Stimulated activated CD4-positive, alpha-beta T cell treated with anti-CD3 and anti-CD28 coated beads, Interleukin-12 subunit alpha, Interleukin-12 subunit beta, amount 100 ng/mL, for 4 hours (primary cell): ENCODE data around the gene LYRM7.
"Not testable (repeated sequence)": the region's sequence is repeated elsewhere in the genome, so short reads cannot be mapped to it uniquely, and the experiment has no call there.

ENCODE experiments used
- DNase-seq: peaks from one replicate; pipeline ENCODE4 v3.0.0-alpha.2; 2020

The LYRM7 gene

DNA sequence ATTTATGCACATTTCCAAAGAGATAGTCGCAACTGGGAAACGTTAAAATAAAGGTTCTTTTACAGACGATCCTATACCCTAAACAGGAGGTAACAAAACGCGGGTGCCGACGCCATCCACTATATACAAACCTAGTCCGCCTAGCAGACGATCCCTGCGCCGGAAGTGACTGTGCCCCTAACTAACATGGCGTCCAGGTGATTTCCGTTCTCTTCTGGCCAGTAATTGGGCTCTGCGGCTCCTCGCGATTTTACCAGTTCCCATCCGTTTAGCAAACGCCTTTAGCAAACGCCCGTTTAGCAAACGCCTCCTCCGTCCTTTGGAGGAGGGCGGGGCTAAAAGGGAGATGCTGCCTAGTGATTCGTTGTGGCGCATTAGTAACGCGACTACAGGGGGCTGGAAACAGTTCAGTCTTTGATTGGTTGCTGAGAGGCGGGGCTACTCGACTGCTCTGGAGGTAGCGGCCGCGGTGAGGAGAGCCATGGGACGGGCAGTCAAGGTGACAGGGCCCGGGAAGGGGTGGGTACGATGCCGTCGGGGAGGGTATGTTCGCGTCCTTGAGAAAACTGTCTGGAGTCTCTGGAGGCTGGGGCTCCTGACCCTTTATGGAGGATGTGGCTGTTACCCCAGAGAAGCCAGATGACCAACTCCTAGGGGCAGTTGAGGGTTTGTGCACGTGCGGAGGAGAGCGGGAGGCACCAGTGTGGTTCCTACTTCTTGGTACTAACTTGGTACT lies at the start of gene LYRM7:
Gene LYRM7 (plus strand): TSS at position 405 of the 736 bp plus-strand sequence. CDS start 77 bp downstream, at position 482.
- DNase-seq, result peak; percentile 83

DNA sequence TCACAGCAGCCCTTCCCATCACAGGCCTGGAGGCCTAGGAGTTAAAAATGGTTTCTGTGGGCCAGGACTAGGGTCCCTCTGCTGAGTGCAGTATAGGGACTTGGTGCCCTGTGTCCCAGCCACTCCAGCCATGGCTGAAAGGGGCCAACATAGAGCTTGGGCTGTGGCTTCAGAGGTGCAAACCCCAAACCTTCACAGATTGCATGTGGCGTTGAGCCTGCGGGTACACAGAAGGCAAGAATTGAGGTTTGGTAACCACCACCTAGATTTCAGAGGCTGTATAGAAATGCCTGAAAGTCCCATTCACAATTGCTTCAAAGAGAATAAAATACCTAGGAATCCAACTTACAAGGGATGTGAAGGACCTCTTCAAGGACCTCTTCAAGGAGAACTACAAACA lies 43.5 kb upstream of the LYRM7 start:
- DNase-seq, result not testable (repeated sequence)

- DNase-seq, result no peak
Observed at GRCh38 chr5:131129306-131129705, 41.4 kb upstream of the LYRM7 start.

DNA sequence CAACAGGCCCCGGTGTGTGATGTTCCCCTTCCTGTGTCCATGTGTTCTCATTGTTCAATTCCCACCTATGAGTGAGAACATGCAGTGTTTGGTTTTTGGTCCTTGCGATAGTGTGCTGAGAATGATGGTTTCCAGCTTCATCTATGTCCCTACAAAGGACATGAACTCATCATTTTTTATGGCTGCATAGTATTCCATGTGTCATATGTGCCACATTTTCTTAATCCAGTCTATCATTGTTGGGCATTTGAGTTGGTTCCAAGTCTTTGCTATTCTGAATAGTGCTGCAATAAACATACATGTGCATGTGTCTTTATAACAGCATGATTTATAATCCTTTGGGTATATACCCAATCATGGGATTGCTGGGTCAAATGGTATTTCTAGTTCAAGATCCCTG lies 37.7 kb upstream of the LYRM7 start:
- DNase-seq, result not testable (repeated sequence)

GRCh38 chr5:131138406-131138805 lies 32.3 kb upstream of the LYRM7 start:
- not testable (repeated sequence) for DNase-seq

GRCh38 chr5:131139321-131139720 lies 31.4 kb upstream of the LYRM7 start:
- no peak for DNase-seq

- no peak for DNase-seq
Observed at GRCh38 chr5:131142970-131143617, 27.6 kb upstream of the LYRM7 start.

DNA sequence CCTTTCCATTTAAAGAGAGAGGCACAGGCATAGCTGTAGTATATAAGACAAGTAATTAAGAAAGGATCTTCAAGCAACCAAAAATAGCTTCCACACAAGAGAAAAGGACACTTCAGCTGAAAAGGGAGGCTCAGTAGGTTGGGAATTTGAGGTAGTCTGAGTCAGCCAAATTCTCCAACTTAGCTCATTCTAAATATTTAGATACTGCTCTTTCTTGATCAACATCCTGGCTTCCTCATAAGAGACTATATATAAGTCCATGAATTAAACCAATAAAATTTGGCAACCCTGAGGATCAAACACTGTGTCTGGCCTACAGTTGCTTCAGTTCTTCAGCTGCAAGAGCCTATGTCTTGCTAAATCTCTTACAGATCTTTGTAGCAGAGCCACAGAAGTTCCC lies 23.5 kb upstream of the LYRM7 start:
- no peak for DNase-seq

DNA sequence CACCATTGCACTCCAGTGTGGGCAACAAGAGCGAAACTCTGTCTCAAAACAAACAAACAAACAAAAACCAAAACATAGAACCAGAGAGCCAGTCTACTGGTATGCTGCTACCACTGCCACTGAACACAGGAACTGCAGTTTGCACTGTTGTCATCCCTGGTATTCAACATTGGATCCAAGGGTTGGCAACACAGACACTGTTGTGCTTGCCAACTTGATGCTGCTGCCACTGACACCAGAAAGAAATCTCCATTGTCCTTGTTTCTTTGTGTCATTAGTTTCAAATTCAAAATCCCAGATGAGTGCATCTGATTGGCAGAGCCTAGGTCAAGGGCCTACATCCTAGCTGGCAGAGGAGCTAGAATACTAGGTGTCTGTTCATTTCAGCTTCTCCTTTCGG lies 21.9 kb upstream of the LYRM7 start:
- no peak for DNase-seq

DNA sequence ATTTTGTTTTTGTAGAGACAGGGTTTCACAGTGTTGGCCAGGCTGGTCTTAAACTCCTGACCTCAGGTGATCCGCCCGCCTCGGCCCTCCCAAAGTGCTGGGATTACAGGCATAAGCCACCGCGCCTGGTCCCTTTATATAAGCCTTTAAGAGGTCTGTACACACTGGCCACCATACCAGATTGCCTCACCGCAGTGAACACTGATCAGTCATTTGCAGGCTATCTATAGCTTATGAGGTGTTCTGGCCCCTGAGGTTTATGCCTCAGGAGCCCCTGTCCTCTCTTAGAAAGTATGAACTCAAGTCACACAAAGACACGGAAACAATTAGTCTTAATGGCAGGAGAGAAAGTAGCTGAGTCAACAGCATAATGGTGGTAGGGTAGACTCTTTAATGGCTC lies 20.3 kb upstream of the LYRM7 start:
- no peak for DNase-seq

GRCh38 chr5:131151216-131151615 lies 19.5 kb upstream of the LYRM7 start:
- DNase-seq, result no peak

GRCh38 chr5:131156385-131156784 lies 14.4 kb upstream of the LYRM7 start:
- no peak for DNase-seq

DNA sequence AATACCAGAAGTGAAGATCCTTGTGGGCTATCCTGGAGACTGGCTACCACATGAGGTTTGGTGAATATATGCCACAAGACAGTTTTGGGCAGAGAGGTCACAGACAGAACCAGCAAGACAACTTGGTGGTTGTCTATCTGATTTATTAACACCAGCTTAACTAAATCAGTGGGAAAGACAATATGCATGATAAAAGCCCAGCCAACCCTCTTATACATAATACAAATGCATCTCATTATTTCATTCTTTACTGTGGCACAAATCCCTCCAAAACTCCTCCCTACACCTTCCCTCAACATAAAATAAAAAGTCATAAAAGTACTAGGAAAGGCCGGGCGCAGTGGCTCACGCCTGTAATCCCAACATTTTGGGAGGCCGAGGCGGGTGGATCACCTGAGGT lies 13.8 kb upstream of the LYRM7 start:
- no peak for DNase-seq

DNA sequence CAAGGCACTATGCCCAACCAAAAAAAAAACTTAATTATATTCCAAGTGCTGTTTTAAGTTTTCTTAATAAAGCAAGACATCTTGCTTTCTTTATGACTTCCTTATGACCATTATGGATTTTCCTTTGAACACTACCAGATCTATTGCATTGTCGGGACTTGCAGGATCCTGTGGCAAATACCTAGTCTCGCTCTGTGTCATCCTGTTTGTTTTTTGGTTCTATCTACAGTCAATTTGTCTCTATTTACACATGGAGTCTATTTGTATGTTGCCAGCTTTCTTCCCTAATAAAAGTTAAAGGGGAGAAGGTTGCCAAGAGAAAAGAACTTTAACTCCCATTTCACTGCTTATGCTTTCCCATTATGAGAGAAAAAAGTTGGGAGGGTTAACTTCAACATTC lies 10.6 kb upstream of the LYRM7 start:
- DNase-seq, result no peak

- no peak for DNase-seq
Observed at GRCh38 chr5:131163276-131164119, 7.2 kb upstream of the LYRM7 start.

DNA sequence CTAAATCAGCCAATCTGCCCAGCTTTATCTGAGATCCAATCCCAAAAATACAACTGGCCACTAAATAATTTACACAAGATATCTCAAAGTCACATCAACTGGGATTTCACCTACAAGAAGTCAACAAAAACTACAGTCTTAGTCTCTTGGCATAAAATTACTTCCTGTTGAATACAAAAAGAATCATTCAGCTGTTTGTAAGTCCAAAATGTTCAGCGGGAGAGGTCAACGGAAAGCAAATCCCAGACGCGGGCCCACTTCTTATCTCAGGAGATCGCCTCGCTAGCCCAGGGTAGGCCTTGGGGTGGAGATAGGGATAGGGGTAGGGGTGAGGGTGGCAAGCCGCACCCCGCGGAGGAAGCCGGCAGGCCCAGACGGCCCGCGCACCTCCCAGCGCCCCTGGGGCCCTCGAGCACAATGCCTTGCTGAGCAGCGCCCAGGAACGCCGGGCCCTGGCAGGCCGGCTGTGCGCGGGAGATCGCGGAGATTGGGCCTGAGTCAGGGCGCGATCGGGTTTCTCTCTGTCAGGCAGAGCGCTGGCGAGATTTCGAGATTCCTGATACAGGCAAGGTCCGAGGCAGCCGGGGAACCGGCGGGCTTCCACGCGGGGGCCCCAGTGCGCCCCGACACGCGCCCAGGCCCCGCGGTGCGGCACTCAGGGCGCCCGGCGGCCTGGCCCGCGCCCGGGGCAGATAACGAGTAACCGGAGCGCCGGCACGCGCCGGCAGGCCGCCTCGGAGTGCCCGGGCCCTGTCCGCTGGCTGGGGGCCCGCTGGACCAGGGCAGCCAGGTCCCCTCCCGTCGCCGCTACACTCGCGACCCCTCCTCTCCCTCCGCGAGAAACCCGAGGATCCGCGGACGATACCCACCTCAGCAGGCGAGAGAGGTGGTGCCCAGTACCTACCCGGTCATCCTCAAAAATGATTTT lies 6.3 kb upstream of the LYRM7 start:
- peak; percentile 62 for DNase-seq

GRCh38 chr5:131165119-131165727 lies 5.5 kb upstream of the LYRM7 start, which contains the start of gene HINT1:
Gene HINT1, minus strand, starts transcription at chr5:131165256. Its CDS starts 51 bp downstream, at chr5:131165205.
- peak; percentile 94 for DNase-seq

GRCh38 chr5:131167615-131168014 lies 3.1 kb upstream of the LYRM7 start:
- no peak for DNase-seq

- no peak for DNase-seq
Observed at GRCh38 chr5:131169810-131170539, 769 bp upstream of the LYRM7 start.

- DNase-seq, result peak; percentile 9
Observed at GRCh38 chr5:131171276-131171810, 599 bp downstream of the LYRM7 start.

- no peak for DNase-seq
Observed at GRCh38 chr5:131180407-131180806, 9.7 kb downstream of the LYRM7 start.
